ENCODE data around the gene DBX1.
A peak's percentile ranks its signal among the peaks of the same experiment; 100 is the strongest.

Gene DBX1

DNA sequence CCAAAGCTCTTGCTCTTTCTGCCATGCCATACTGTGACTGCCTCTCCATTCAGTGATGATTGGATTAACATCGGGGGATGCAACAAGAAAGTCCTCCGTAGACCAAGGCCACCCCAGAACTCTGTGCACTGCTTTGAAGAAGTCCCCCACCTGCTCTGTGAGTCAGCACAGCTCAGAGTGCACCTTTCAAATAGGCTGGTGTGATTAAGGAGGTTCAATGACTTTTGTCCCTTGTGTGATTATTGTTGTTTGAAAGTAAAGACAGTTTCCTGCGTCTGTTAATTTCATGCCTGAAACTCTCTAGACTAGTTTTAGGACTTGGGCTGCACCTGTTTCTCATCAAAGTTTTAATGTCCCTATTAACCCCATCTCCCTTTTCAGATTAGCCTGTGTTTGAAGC lies 33.0 kb upstream of the DBX1 start:
- H3K9ac ChIP-seq (ENCODE audit: low read depth, low read length), result no peak overlapping the region
- peaks cover 10% of the 10 kb centered on the region; the same call in 1 of the 2 replicates for H3K4me1 ChIP-seq (ENCODE audit: control insufficient read depth, insufficient read depth, low read length)
- no peaks in the 10 kb centered on the region for H3K36me3 ChIP-seq (ENCODE audit: control insufficient read depth, insufficient read depth, low read length)
- peaks cover 60% of the 10 kb centered on the region for H3K27me3 ChIP-seq (ENCODE audit: control insufficient read depth, insufficient read depth, low read length)
- H3K27ac ChIP-seq (ENCODE audit: low read depth, low read length), result no peak overlapping the region
- H3K9me3 ChIP-seq (ENCODE audit: control insufficient read depth, insufficient read depth, low read length), result no peaks in the 10 kb centered on the region
- H3K4me3 ChIP-seq (ENCODE audit: low read depth, low read length), result no peak overlapping the region

GRCh38 chr11:20192641-20193040 lies 32.4 kb upstream of the DBX1 start:
- H3K4me3 ChIP-seq (ENCODE audit: low read depth, low read length), result no peak overlapping the region
- no peak overlapping the region for H3K9ac ChIP-seq (ENCODE audit: low read depth, low read length)
- H3K4me1 ChIP-seq (ENCODE audit: control insufficient read depth, insufficient read depth, low read length), result peaks cover 10% of the 10 kb centered on the region; the same call in 1 of the 2 replicates
- no peaks in the 10 kb centered on the region for H3K9me3 ChIP-seq (ENCODE audit: control insufficient read depth, insufficient read depth, low read length)
- no peaks in the 10 kb centered on the region for H3K36me3 ChIP-seq (ENCODE audit: control insufficient read depth, insufficient read depth, low read length)
- H3K27me3 ChIP-seq (ENCODE audit: control insufficient read depth, insufficient read depth, low read length), result peaks cover 60% of the 10 kb centered on the region
- no peak overlapping the region for H3K27ac ChIP-seq (ENCODE audit: low read depth, low read length)

GRCh38 chr11:20192151-20192550 lies 31.9 kb upstream of the DBX1 start:
- Histone ChIP-seq H3K27ac (ENCODE audit: low read depth, low read length) (no peak overlapping the region), H3K4me3 (ENCODE audit: low read depth, low read length) (no peak overlapping the region), H3K27me3 (ENCODE audit: control insufficient read depth, insufficient read depth, low read length) (peaks cover 60% of the 10 kb centered on the region), H3K4me1 (ENCODE audit: control insufficient read depth, insufficient read depth, low read length) (peaks cover 10% of the 10 kb centered on the region; the same call in 1 of the 2 replicates), H3K9ac (ENCODE audit: low read depth, low read length) (no peak overlapping the region), H3K9me3 (ENCODE audit: control insufficient read depth, insufficient read depth, low read length) (no peaks in the 10 kb centered on the region), H3K36me3 (ENCODE audit: control insufficient read depth, insufficient read depth, low read length) (no peaks in the 10 kb centered on the region)

GRCh38 chr11:20178976-20179375 lies 18.7 kb upstream of the DBX1 start:
- H3K9ac ChIP-seq (ENCODE audit: low read depth, low read length), result no peak overlapping the region
- H3K9me3 ChIP-seq (ENCODE audit: control insufficient read depth, insufficient read depth, low read length), result no peaks in the 10 kb centered on the region
- H3K27ac ChIP-seq (ENCODE audit: low read depth, low read length), result no peak overlapping the region
- H3K4me1 ChIP-seq (ENCODE audit: control insufficient read depth, insufficient read depth, low read length), result no peaks in the 10 kb centered on the region
- peaks cover 12% of the 10 kb centered on the region; the same call in 1 of the 2 replicates for H3K27me3 ChIP-seq (ENCODE audit: control insufficient read depth, insufficient read depth, low read length)
- H3K4me3 ChIP-seq (ENCODE audit: low read depth, low read length), result no peak overlapping the region
- no peaks in the 10 kb centered on the region for H3K36me3 ChIP-seq (ENCODE audit: control insufficient read depth, insufficient read depth, low read length)

GRCh38 chr11:20177136-20177535 lies 16.9 kb upstream of the DBX1 start:
- H3K36me3 ChIP-seq (ENCODE audit: control insufficient read depth, insufficient read depth, low read length), result no peaks in the 10 kb centered on the region
- H3K4me3 ChIP-seq (ENCODE audit: low read depth, low read length), result no peak overlapping the region
- no peak overlapping the region for H3K27ac ChIP-seq (ENCODE audit: low read depth, low read length)
- H3K9ac ChIP-seq (ENCODE audit: low read depth, low read length), result no peak overlapping the region
- no peaks in the 10 kb centered on the region for H3K9me3 ChIP-seq (ENCODE audit: control insufficient read depth, insufficient read depth, low read length)
- H3K4me1 ChIP-seq (ENCODE audit: control insufficient read depth, insufficient read depth, low read length), result no peaks in the 10 kb centered on the region
- H3K27me3 ChIP-seq (ENCODE audit: control insufficient read depth, insufficient read depth, low read length), result peaks cover 28% of the 10 kb centered on the region; the same call in 1 of the 2 replicates

DNA sequence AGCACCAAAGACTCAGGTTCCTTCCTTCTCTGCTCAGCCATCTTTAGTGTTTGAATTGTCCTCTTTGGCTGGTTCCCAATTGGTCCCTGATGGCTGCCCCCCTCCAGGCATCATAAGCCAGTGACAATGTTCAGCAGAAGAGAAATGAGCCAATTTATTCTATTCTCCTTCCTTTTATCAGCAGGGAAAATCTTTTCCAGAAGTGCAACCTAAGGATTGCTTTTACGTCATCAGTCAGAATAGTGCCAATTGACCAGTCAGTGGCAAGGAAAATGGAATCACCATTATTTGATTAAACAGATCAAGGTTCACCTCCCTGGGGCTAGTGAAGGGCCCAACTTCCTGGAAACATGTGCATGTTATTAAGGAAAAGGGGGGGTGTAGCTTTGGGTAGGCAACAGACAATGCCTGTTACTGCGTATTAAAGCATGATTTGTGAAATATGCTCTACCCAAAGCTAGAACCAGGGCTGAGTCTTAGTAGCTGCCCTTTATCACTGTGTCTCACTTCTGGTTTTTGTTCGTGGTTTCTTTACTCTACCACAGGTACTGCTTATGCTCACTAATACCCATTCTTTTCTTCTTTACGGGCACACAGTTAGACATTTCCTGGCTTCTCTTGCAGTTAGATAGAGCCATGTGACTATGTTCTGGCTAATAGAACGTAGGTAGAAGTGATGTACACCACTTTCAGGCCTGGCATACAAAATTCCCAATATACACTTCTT lies 12.6 kb upstream of the DBX1 start:
- H3K27ac ChIP-seq (ENCODE audit: low read depth, low read length), result no peak overlapping the region
- no peaks in the 10 kb centered on the region for H3K4me1 ChIP-seq (ENCODE audit: control insufficient read depth, insufficient read depth, low read length)
- H3K4me3 ChIP-seq (ENCODE audit: low read depth, low read length), result no peak overlapping the region
- H3K9me3 ChIP-seq (ENCODE audit: control insufficient read depth, insufficient read depth, low read length), result no peaks in the 10 kb centered on the region
- no peaks in the 10 kb centered on the region for H3K36me3 ChIP-seq (ENCODE audit: control insufficient read depth, insufficient read depth, low read length)
- no peak overlapping the region for H3K9ac ChIP-seq (ENCODE audit: low read depth, low read length)
- peaks cover 50% of the 10 kb centered on the region for H3K27me3 ChIP-seq (ENCODE audit: control insufficient read depth, insufficient read depth, low read length)

DNA sequence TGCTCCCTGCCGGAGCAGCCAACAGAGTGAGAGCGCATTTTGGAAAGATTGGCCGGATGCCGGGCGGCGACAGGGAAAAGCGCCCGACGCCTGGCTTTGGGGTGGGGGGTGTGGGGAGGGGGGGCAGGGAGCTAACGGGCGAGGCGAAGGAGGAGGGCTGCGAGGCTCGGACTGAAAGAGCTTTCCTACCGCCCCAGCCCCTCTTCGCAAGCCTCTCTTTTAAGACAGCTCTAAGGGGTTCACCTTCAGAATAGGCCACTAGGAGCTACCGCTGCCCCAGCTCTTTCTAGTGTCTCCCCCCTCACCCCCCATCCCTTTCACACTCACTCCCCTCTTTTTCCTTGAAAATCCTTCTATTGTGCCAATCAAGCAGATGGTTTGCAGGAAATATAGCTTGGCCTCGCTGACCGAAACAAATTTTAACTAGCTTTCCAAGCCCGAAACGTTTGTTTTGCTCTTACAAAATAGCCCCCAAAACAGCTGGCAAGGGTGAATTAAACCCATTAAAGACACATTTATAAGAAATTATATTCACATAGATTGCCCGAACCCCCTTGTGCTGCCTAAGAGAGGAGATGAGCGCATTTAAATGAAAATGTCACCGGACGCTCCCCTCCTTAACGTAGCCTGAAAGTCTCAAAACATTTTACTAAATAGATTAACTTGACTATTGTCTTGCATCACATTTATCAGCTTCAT lies 3.7 kb upstream of the DBX1 start:
- Histone ChIP-seq H3K9ac (ENCODE audit: low read depth, low read length) (no peak overlapping the region), H3K27me3 (ENCODE audit: control insufficient read depth, insufficient read depth, low read length) (peaks cover 99% of the 10 kb centered on the region), H3K36me3 (ENCODE audit: control insufficient read depth, insufficient read depth, low read length) (no peaks in the 10 kb centered on the region), H3K4me1 (ENCODE audit: control insufficient read depth, insufficient read depth, low read length) (peaks cover 55% of the 10 kb centered on the region), H3K9me3 (ENCODE audit: control insufficient read depth, insufficient read depth, low read length) (no peaks in the 10 kb centered on the region), H3K4me3 (ENCODE audit: low read depth, low read length) (peak overlapping the region; percentile 66), H3K27ac (ENCODE audit: low read depth, low read length) (no peak overlapping the region)

DNA sequence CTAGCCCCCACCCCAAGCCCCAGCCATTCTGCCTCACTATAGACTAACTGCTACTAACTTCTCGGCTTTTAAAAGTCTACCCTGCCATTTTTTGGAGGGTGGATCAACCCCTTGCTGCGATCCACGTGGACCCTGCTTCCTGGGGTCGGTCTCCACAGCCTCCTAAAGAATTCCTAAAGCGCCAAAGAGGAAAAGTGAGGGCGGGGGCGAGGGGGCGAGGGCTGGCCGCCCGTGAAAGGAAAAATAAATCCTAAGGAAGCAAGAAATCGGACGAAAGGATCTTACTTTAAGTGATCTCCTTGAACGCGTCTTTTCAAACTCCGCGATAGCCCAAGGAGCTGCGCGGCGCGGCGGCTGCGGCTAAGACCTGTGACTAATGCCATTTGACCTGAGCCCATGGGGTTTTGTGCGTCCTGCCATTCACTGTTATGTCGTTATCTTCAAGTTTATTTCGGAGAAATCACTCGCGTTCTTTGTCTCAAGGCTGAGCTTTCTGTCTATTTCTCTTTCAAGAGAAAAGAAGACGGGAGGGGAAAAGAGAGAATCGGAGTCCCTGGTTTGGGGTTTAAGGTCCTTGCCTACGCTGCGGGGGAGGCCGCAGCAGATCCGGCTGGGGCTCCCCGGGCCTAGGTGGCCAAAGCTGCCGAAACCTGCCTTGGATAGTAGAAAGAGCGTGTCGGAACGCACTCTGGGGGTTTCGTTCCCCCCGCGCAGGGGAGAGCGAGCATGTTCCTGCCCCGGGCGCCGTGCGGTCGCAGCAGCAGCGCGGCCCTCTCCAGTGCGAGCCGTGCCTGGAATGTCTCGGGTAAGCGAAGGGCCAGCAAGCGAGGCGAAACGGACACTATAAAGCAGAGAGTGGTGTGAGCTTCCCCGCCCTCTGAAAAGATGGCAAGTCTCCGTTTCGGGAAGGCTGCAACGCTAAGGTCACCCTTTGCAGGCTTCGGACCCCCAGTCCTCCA lies 2.8 kb upstream of the DBX1 start:
- H3K9me3 ChIP-seq (ENCODE audit: control insufficient read depth, insufficient read depth, low read length), result no peaks in the 10 kb centered on the region
- H3K4me1 ChIP-seq (ENCODE audit: control insufficient read depth, insufficient read depth, low read length), result peaks cover 62% of the 10 kb centered on the region
- H3K27ac ChIP-seq (ENCODE audit: low read depth, low read length), result peak overlapping the region; percentile 20
- no peak overlapping the region for H3K9ac ChIP-seq (ENCODE audit: low read depth, low read length)
- peaks cover 100% of the 10 kb centered on the region for H3K27me3 ChIP-seq (ENCODE audit: control insufficient read depth, insufficient read depth, low read length)
- H3K36me3 ChIP-seq (ENCODE audit: control insufficient read depth, insufficient read depth, low read length), result no peaks in the 10 kb centered on the region
- peak overlapping the region; percentile 66 for H3K4me3 ChIP-seq (ENCODE audit: low read depth, low read length)

GRCh38 chr11:20161923-20162744 lies 1.9 kb upstream of the DBX1 start:
- H3K9ac ChIP-seq (ENCODE audit: low read depth, low read length), result no peak overlapping the region

More at GRCh38 chr11:20161923-20162744, 1.9 kb upstream of the DBX1 start:
- no peak overlapping the region for H3K27ac ChIP-seq (ENCODE audit: low read depth, low read length)
- H3K9me3 ChIP-seq (ENCODE audit: control insufficient read depth, insufficient read depth, low read length), result no peaks in the 10 kb centered on the region
- peak overlapping the region; percentile 39; the same call in 1 of the 2 replicates for H3K4me3 ChIP-seq (ENCODE audit: low read depth, low read length)
- peaks cover 62% of the 10 kb centered on the region for H3K4me1 ChIP-seq (ENCODE audit: control insufficient read depth, insufficient read depth, low read length)
- peaks cover 100% of the 10 kb centered on the region for H3K27me3 ChIP-seq (ENCODE audit: control insufficient read depth, insufficient read depth, low read length)
- no peaks in the 10 kb centered on the region for H3K36me3 ChIP-seq (ENCODE audit: control insufficient read depth, insufficient read depth, low read length)
